Right atrium auricular region (tissue), 2 donors: ENCODE results near the gene TOR1AIP2. TPM values are rescaled to one million over a fixed set of nuclear protein-coding genes. Genes with fewer than 3 reads are reported as not detected.

Experiments
- DNase-seq: peaks from one replicate; pipeline ENCODE4 v3.0.0-alpha.2; 2019; ENCODE audit warnings: low spot score
- H3K27ac ChIP-seq, 2 donors: fragments of 200-600 bp; sonication (generic); 1 replicate in 1 of 2; 2 replicates in 1 of 2; pipeline ENCODE4 v1.5.1; 2016 to 2019
- H3K27me3 ChIP-seq, 2 donors: fragments of 200-600 bp; sonication (generic); one replicate each; pipeline versions ENCODE4 v1.5.1 to v1.6.0; 2017 to 2019
- H3K36me3 ChIP-seq: fragments of 200-600 bp; sonication (generic); one replicate; pipeline ENCODE4 v1.5.1; 2016
- H3K4me1 ChIP-seq, 2 donors: fragments of 200-600 bp; sonication (generic); one replicate each; pipeline versions ENCODE4 v1.5.1 to v1.6.0; 2017 to 2019
- H3K4me3 ChIP-seq, 2 donors: fragments of 200-600 bp; sonication (generic); 1 replicate in 1 of 2; 2 replicates in 1 of 2; pipeline ENCODE4 v1.5.1; 2017 to 2019; ENCODE audit warnings: mild to moderate bottlenecking in 1 of 2, moderate library complexity in 1 of 2
- H3K9me3 ChIP-seq, 2 donors: fragments of 200-600 bp; sonication (generic); one replicate each; pipeline ENCODE4 v1.5.1; 2019
- CTCF ChIP-seq, 2 donors: fragments of 200-600 bp; sonication (generic); IDR thresholded peaks; one replicate each; pipeline ENCODE4 v1.5.1; 2019; ENCODE audit warnings: antibody characterized with exemption in 2 of 2
- total RNA-seq, 2 donors: library from RNA; depleted of rRNA; stranded (reverse); fragments of >200 nt; gene quantifications; one replicate each; pipeline ENCODE4 v1.1.0, GENCODE V29; 2016

Gene TOR1AIP2
- total RNA-seq, 2 donors from 2014 or later: 44.7 to 59.7 TPM

- no peak overlapping the region for H3K4me3 ChIP-seq
- no peak for DNase-seq
- H3K27me3 ChIP-seq: no peaks in the 10 kb centered on the region
- H3K9me3 ChIP-seq: no peaks in the 10 kb centered on the region
- TF ChIP-seq CTCF (IDR thresholded peaks at IDR 0.05): no peak
- H3K27ac ChIP-seq: no peak overlapping the region
- H3K36me3 ChIP-seq: no peaks in the 10 kb centered on the region
- no peaks in the 10 kb centered on the region for H3K4me1 ChIP-seq
Observed at GRCh38 chr1:179803918-179804317, 73.7 kb downstream of the TOR1AIP2 start.

GRCh38 chr1:179803104-179803503 lies 74.5 kb downstream of the TOR1AIP2 start:
- Histone ChIP-seq H3K36me3 (no peaks in the 10 kb centered on the region), H3K9me3 (no peaks in the 10 kb centered on the region), H3K27me3 (no peaks in the 10 kb centered on the region), H3K4me1 (no peaks in the 10 kb centered on the region), H3K27ac (no peak overlapping the region), H3K4me3 (no peak overlapping the region)
- TF ChIP-seq CTCF (IDR thresholded peaks at IDR 0.05): no peak
- DNase-seq: no peak

- Histone ChIP-seq H3K36me3 (no peaks in the 10 kb centered on the region), H3K9me3 (no peaks in the 10 kb centered on the region), H3K27me3 (no peaks in the 10 kb centered on the region), H3K27ac (no peak overlapping the region), H3K4me1 (no peaks in the 10 kb centered on the region), H3K4me3 (no peak overlapping the region)
- no peak for TF ChIP-seq CTCF (IDR thresholded peaks at IDR 0.05)
- DNase-seq: no peak
Observed at GRCh38 chr1:179800481-179800880, 77.1 kb downstream of the TOR1AIP2 start.

GRCh38 chr1:179798864-179799516 lies 78.6 kb downstream of the TOR1AIP2 start:
- Histone ChIP-seq H3K9me3 (no peaks in the 10 kb centered on the region), H3K27me3 (no peaks in the 10 kb centered on the region), H3K4me3 (no peak overlapping the region), H3K4me1 (peaks cover 0 to 12% of the 10 kb centered on the region in 2 donors), H3K27ac (no peak overlapping the region), H3K36me3 (no peaks in the 10 kb centered on the region)
- TF ChIP-seq CTCF (IDR thresholded peaks at IDR 0.05): no peak
- no peak for DNase-seq

- Histone ChIP-seq H3K4me3 (no peak overlapping the region), H3K36me3 (no peaks in the 10 kb centered on the region), H3K9me3 (no peaks in the 10 kb centered on the region), H3K4me1 (peaks cover 0 to 15% of the 10 kb centered on the region in 2 donors), H3K27ac (no peak overlapping the region), H3K27me3 (no peaks in the 10 kb centered on the region)
- DNase-seq: no peak
- TF ChIP-seq CTCF (IDR thresholded peaks at IDR 0.05): no peak
Observed at GRCh38 chr1:179798213-179798863, 79.3 kb downstream of the TOR1AIP2 start.
